Measurements from ENCODE around the gene TAS2R13.

TAS2R13 gene, protein sequence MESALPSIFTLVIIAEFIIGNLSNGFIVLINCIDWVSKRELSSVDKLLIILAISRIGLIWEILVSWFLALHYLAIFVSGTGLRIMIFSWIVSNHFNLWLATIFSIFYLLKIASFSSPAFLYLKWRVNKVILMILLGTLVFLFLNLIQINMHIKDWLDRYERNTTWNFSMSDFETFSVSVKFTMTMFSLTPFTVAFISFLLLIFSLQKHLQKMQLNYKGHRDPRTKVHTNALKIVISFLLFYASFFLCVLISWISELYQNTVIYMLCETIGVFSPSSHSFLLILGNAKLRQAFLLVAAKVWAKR

DNA sequence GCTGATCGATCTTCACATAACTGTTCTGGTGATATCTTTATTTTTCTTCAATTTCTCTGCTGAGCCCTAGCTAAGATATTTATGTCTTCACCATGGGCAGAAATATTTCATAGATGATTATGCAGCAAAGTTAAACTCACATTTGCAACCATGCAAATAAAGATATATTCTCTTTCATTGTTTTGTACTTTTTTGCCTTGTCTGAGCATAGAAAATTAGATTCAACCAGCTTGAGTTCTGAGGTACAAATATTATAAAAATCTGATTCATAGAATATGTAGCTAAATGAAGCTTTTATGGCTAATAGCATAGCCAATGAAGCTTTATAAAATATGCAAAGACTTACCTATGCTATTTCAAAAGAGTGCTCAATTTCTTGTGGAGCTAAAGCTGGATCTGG, at the start of gene TAS2R13:
TAS2R13 (minus strand) TSS at position 101 of the 400 bp plus-strand sequence. CDS start 264 bp downstream, outside the sequence.
- no peak for DNase-seq

DNA sequence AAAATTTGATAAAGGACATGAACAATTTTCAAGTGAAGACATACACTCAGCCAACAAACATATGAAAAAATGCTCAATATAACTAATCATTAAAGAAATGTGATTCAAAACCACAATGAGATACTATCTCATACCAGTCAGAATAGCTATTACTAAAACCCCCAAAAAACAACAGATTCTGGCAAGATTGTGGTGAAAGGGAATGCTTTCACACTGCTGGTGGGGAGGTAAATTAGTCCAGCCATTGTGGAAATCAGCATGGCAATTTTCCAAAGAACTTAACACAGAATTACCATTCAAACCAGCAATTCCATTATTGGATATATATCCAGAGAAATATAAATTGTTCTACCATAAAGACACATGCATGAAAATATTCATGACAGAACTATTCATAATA, 48.4 kb upstream of the TAS2R13 start:
- no peak for DNase-seq

DNA sequence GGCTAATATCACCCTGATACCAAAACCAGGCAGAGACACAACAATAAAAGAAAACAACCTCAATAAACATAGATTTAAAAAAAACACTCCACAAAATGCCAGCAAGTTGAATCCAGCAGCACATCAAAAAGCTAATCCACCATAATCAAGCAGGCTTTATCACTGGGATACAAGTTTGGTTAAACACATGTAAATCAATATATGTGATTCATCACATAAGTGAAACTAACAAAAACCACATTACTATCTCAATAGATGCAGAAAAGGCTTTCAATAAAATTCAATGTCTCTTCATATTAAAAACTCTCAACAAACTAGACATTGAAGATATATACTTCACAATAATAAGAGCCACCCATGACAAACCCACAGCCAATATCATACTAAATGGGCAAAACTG, 46.7 kb upstream of the TAS2R13 start:
- DNase-seq, result no peak

DNA sequence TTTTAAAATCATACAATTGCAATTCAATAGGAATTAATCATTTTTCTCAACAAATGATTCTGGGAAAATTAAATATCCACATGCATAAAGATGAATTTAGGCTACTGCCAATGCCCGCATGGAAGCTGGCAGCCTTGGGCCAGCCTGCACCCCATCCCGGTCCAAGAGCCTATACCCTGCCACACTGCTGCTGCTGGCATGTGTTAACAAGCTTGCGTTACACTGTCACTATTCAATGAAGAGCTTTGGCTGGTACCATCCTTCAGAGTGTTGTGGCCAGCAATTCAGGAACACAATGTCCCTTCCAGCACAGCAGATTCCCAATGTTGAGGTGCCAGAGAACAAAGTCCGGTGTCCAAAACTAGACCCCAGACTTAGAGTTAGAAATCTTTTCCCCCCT, 43.3 kb upstream of the TAS2R13 start:
- DNase-seq, result no peak

DNA sequence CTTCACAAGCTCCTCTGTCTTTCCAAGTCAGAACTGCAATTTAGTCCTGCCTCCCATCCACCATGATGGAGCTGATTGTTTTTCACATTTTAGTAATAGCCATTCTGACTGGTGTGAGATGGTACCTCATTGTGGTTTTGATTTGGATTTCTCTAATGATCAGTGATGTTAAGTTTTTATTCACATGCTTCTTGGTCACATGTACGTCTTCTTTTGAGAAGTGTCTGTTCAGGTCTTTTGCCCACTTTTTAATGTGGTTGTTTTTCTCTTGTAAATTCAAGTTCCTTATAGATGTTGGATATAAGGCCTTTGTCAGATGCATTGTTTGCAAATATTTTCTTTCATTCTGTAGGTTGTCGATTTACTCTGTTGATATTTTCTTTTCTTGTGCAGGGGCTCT, 33.8 kb upstream of the TAS2R13 start:
- DNase-seq, result no peak

DNA sequence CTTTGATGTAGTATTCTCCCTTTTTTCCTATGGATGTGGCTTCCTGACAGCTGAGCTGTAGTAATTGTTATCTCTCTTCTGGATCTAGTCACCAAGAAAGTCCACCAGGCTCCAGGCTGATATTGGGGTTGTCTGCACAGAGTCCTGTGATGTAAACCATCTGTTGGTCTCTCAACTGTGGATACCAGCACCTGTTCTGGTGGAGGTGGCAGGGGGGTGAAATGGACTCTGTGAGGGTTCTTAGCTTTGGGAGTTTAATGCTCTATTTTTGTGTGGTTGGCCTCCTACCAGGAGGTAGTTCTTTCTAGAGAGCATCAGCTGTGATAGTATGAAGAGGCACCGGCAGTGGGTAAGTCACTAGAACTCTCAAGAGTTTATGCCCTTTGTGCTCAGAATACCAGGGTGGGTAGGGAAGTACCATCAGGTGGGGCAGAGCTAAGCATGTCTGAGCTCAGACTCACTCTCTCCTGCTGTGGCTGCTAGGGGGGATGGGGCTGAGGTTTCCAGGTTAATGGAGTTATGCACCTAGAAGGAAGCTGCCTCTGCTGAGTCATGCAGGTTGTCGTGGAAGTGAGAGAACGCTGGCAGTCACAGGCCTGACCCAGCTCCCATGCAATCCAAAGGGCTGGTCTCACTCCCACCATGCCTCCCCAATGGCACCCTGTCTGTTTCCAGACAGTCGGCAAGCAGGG, 32.7 kb upstream of the TAS2R13 start:
- DNase-seq, result no peak

DNA sequence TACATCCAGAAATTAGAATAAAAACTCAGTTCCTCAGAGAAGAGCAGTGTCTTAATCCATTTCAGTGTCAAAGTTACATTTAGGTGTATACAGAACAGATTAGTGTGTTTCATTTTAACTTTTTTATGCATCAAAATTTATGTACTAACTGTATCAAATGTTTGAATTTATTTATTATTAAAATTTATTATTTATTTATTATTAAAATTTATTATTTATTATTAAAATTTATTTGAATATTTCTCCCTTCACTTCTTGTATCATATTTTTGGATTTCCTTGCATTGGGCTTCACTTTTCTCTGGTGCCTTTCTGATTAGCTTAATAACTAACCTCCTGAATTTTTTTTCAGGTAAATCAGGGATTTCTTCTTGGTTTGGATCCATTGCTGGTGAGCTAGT, 32.0 kb upstream of the TAS2R13 start:
- DNase-seq, result no peak

DNA sequence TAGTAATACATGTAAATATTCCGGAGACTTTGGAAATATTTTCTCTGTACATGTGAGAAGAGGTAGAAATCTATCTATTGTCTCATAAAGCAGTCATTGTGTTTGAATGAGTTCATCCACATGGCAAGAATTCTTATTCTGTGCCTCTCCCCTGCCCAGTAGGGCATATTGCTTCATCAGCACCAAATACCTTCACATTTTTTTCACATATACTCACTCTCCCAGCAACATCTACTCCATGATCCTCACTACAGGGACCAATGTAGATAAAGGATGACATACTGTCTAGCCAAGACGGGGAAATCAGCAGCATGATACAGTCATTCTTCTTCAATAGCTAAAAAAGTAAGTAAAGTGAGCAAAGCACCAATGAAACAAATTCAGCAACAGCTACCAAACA, 31.0 kb upstream of the TAS2R13 start:
- no peak for DNase-seq

DNA sequence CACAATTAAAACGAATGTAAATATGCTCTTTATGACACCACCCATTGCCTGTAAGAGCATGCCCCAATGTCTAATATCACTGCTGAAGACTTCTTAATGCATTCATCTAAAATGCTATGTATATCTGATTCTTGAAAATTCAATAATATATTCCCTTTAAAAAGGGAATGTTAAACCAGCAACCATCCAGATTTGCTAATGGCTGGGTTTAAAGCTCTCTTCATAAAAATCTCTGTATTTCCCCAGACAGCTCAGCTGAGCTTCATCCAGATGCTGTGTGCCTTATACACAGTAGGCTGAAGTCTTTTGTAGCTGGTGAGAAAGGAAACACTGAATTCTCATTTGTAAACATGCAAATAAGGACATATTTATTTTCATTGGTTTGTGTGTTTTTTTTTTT, 29.8 kb upstream of the TAS2R13 start, which contains the start of gene TAS2R14:
TAS2R14 (minus strand) TSS at position 101 of the 400 bp plus-strand sequence; CDS start at position 45, 56 bp downstream.
- DNase-seq, result no peak

DNA sequence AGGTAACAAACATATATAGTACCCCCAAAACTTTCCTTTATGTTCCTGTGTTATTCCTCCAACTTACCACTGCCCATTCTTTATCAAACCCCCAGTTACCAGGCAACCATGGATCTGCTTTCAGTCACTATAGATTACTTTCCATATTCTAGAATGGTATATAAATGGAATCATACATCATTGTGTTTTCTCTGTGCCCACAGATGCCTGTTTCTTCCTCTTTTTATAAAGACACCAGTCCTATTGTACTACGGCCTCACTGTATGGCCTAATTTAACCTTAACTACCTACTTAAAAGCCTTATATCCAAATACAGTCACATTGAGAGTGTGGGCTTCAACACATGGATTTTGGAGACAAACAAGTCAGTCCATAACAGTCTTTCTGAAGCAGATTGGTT, 27.1 kb upstream of the TAS2R13 start:
- DNase-seq, result no peak

DNA sequence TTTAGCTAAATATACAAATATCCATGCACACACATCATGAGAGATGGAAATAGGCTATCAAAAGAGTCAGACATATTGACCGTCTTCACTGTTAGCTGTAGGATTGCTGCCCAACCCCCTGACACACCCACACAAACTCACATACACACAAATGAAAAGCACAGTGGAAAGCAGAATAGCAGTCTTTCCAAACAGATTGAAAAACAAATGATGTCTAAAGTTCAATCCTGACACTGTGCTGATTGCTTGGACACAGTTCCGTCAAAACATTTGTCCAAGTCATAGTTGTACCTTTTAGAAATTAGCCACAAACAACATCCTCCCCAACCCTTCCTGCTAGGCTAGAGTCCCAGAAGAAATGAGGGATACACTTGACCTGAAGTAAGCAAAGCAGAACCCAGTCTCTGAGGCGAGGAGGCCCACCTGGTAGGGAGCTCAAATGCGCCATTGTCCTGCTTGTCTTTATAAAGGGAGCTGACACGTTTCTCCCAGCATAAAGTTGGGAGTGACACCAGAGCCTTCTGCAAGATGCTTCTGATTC, 19.5 kb upstream of the TAS2R13 start, which contains the start of gene PRH2:
PRH2 (plus strand) TSS at position 491 of the 541 bp plus-strand sequence; CDS start at position 529, 38 bp downstream.
- no peak for DNase-seq

DNA sequence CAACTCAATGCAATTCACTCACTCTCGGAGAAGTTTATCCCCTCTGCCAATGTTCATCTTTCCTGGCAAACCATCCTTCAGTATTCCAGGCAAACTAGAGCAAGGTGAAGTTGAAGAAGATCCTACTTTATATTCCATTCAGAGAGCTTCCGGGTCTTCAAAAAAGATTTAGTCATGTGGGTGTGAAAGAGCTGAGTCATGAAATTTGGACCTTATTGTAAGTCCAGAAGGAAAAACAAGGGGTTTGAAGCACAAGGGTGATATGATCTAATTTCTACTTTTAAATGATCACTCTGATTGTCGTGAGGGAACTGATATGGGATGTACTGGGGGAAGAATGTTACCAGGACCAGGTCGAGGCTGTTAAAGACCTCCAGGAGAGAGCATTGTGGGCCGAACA, 16.9 kb upstream of the TAS2R13 start:
- no peak for DNase-seq

DNA sequence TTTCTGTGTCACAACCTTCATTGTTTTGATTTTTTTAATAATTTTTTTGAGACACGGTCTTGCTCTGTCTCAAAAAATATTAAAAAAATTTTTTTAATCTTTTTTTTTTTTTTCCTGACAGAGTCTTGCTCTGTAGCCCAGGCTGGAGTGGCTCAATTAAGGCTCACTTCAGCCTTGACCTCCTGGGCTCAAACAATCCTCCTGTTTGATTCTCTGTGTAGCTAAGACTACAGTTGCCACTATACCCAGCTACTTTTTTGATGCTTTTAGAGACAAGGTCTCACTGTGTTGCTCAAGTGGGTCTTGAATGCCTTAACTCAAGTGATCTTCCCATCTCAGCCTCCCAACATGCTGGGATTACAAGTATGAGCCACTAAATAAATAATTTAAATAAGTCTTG, 10.4 kb upstream of the TAS2R13 start:
- DNase-seq, result no peak

DNA sequence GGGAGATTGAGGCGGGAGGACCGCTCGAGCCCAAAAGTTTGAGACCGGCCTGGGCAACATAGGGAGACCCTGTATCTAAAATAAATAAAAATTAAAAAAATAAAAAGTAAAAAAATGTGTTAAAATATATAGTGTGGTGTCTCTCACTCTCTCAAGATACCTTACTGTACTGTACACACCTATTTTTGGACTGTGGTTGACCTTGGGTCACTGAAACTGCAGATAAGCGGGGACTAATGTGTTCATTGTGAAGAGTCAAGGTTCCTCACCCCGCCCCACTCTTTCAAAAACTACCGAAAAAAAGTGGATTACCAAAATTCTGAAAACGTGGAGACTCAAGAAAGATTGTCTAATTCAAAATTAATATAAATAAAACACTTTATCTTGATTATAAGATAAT, 1.0 kb upstream of the TAS2R13 start:
- no peak for DNase-seq

DNA sequence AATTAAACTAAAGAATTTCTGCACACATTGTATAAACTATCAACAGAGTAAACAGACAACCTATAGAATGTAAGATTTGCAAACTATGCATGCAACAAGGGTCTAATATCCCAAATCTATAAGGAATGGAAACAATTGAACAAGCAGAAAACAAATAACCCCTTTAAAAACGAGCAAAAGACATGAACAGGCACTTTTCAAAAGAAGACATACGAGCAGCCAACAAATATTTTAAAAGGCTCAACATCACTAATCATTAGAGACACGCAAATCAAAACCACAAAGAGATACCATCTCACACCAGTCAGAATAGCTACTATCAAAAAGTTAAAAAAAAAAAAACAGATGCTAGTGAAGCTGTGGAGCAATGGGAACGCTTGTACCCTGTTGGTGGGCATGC, 4.7 kb downstream of the TAS2R13 start:
- no peak for DNase-seq

DNA sequence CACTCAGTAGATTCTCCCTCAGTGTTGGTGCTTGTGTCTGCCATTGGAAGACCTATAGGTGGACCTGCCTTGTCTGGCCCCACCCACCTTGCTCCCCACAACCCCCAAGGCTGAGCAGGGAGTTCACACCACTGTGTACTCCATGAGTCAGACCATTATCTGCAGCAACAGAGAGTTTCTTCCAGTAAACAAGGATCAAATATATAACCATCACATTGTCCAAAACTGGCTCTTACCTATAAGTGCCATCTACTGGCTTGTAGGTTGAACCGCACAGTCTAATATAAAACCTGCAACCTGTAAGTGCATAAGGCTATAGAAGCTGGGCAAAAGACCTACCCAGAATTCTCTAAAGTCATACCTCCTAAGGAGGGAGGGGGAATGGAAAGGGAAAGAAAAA, 7.9 kb downstream of the TAS2R13 start:
- no peak for DNase-seq

DNA sequence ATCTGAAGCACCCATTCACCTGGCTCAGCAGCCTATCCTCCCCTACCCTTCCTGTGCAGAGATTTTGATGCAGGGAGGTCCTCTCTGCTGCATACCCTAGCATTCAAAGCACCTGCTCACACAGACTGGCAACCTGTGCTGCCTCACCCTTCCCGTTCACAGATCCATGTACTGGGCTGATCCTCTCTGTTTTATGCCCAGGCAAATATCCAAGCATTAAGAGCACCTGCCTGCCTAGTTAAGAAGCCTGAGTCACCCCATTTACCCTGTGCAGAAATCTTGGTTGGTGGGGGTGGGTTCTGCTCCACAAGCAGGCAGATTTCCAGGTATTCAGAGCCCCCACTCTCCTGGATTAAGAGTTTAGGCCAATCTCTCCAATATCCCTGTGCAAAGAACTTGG, 8.4 kb downstream of the TAS2R13 start:
- no peak for DNase-seq

DNA sequence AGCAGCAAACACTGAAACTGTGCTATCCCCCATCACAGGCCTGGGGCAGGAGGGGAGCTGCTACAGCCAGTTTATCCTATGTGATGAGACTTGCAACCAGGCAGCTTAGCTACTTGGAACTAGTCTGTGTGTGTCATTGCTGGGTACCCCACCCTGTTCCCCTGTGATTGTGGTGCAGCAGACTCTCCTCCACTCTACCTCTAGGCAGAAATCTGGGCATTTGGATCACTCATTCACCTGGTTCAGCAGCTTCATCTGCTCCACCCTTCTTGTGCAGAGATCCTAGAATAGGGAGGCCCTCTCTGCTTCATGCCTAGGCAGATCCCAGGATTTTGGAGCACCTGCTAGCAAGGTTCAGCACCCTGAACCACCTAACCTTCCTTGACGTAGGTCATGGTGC, 8.8 kb downstream of the TAS2R13 start:
- DNase-seq, result no peak

DNA sequence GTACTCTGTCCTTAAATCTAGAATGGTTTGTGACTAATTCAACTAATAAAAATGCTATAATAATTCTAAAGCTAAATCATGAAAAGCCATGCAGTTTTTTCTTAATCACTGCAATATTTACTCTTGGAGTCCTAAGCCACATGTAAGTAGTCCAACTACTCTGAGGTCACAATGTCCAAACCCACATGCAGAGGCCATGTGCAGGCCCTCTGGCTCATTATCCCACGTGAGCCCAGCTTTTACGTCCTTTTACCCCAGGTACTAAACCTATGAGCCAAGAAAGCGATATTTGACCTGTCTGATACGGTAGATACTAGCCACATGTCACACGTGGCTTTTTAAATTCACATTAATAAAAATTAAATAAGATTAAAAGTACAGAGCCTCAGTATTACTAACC, 12.5 kb downstream of the TAS2R13 start:
- no peak for DNase-seq

DNA sequence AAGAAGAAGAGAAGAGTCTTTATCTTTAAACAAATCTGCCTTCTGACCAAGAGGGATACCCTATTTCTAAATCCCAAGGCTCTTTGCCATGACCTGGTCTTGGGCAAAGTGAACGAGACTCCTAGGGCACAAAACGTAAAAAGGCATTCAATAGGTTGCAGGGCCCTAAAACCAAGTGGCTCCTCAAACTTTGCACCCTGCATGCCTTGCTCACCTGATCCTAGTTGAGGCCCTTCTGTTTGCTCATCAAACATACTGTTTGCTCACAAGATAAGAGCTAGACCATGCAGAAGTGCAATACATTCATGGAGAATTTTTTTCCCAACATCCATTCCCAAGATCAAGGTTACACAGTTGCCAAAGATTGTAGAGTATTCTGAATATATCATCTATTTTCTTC, 17.4 kb downstream of the TAS2R13 start:
- no peak for DNase-seq

DNA sequence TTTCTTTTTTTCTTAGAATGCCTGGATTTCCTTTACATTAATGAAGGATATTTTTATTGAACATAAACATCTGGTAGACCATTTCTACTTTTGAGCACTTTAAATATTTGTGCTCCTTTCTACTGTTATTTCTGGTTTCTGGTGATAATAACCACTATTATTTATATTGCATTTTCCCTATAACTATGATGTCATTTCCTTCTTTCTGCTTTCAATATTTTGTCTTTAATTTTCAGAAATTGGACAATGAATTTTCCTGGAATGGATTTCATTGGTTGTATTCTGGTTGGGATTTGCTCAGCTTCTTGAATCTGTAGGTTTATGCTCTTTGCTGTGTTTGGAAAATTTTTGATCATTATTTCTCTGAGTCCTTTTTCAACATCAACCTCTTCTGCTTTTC, 20.1 kb downstream of the TAS2R13 start:
- no peak for DNase-seq

DNA sequence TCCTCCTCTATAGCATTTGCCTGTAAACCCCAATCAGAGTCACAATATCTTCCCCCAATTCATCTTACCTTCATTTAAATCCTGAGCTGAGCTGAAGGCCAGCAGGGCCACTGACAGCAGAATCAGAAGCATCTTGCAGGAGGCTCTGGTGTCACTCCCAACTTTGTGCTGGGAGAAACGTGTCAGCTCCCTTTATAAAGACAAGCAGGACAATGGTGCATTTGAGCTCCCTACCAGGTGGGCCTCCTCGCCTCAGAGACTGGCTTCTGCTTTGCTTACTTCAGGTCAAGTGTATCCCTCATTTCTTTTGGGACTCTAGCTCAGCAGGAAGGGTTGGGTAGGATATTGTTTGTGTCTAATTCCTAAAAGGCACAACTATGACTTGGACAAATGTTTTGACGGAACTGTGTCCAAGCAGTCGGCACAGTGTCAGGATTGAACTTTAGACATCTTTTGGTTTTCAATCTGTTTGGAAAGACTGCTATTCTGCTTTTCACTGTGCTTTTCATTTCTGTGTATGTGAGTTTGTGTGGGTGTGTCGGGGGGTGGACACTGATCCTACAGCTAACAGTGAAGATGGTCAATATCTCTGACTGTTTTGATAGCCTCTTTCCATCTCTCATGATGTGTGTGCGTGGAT, 25.2 kb downstream of the TAS2R13 start, which contains the start of gene PRH1:
PRH1 (minus strand) TSS at position 170 of the 640 bp plus-strand sequence; CDS start at position 132, 38 bp downstream.
- no peak for DNase-seq

DNA sequence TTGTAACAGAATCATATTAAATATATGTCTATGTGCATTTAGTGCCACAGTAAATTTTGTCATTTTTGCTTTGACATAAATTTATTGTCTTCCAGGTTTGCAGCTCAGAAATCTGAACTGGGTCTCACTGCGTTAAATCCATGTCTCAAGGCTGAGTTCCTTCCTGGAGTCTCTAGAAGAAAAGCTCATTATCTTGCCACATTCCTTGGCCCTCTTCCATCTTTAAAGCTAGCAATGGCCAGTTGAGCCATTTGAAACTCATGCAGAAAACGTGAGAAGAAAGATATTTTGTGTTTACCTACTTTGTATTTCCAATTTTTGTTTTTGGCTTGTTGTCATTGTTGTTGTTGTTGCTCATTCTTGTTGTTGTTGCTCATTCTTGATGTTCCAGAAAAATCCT, 36.0 kb downstream of the TAS2R13 start:
- DNase-seq, result no peak

DNA sequence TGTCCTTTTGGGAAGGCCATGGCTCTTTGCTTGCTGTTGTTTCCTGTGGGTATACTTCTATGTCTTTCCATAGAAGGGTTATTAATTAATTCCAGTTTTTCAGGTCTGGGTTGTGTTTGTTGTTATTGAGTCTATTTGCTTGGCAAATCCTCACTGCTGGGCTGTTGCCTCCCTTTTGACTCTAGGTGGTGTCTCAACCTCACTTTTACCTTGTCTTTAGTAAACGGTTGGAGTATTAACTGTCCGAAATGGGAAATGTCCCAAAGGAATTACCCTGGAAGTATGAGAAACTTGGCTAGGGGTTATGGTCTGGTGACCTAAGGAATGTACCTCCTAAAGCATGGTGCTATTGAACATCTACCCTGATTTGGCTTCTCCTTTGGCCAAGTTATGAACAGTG, 42.0 kb downstream of the TAS2R13 start:
- DNase-seq, result no peak
